ENCODE data around the gene JADE1.
A peak's percentile ranks its signal among the peaks of the same experiment; 100 is the strongest.

JADE1 gene

DNA sequence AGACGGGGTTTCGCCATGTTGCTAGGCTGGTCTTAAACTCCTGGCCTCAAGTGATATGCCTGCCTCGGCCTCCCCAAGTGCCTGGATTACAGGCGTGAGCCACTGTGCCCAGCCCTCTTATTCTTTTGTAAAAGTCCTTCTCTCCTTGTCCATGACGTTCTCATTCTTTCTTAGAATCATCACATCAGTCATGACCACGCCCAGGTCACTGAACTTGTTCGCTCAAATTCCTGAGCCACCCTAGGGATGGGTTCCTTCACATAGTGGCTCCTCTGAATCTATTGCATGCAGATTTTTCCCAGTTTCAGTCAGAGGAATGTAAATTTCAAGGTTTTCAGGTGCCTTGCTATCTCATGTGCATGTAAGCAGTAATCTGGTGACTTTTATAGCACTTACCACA is 15.7 kb downstream of the JADE1 start:
- Histone ChIP-seq H3K9me3 (ENCODE audit: control insufficient read depth, low read length) (no peaks in the 10 kb centered on the region), H3K27me3 (ENCODE audit: control insufficient read depth in 1 of 2, insufficient read depth in 1 of 2, low read length in 2 of 2) (no peaks in the 10 kb centered on the region), H2BK12ac (ENCODE audit: low read length in 2 of 2) (peak overlapping the region; percentile 54 to 61), H3K18ac (ENCODE audit: low read depth in 1 of 2, low read length in 2 of 2) (peak overlapping the region in 1 of 2 experiments; percentile 52), H3K4me3 (ENCODE audit: insufficient read depth in 1 of 2, low read depth in 1 of 2, low read length in 2 of 2) (no peak overlapping the region), H2BK120ac (ENCODE audit: low read depth, low read length) (no peak overlapping the region), H2BK5ac (ENCODE audit: low read depth, low read length, poor library complexity, severe bottlenecking) (no peak overlapping the region), H4K91ac (ENCODE audit: low read length) (no peak overlapping the region), H3K27ac (ENCODE audit: low read length, poor library complexity, severe bottlenecking) (peak overlapping the region; percentile 12), H2AK5ac (ENCODE audit: low read length, severe bottlenecking) (peak overlapping the region; percentile 42), H4K8ac (ENCODE audit: low read length) (no peak overlapping the region), H3K79me1 (replicated peaks; ENCODE audit: low read length, poor library complexity, severe bottlenecking) (no peaks in the 10 kb centered on the region), H3K9ac (ENCODE audit: low read length) (no peak overlapping the region), H3K36me3 (ENCODE audit: control insufficient read depth in 1 of 2, insufficient read depth in 2 of 2, low read depth in 1 of 2, low read length in 2 of 2) (peaks cover 0 to 8% of the 10 kb centered on the region in 2 experiments), H3K4ac (ENCODE audit: low read depth in 1 of 2, low read length in 2 of 2) (peak overlapping the region in 1 of 2 experiments; percentile 49), H3K4me2 (ENCODE audit: low read length, poor library complexity, severe bottlenecking) (no peak overlapping the region), H3K4me1 (ENCODE audit: control insufficient read depth, insufficient read depth, low read depth, low read length) (peaks cover 18% of the 10 kb centered on the region), H2AFZ (ENCODE audit: low read depth, low read length) (no peak overlapping the region), H2BK15ac (ENCODE audit: low read depth, poor library complexity, severe bottlenecking) (no peak overlapping the region), H3K23ac (ENCODE audit: low read length in 2 of 2) (no peak overlapping the region), H3K14ac (ENCODE audit: low read length in 2 of 2) (no peak overlapping the region)
- WGBS: 84% methylated on average over 7 of the region's 7 CpGs
- DNase-seq: no peak

DNA sequence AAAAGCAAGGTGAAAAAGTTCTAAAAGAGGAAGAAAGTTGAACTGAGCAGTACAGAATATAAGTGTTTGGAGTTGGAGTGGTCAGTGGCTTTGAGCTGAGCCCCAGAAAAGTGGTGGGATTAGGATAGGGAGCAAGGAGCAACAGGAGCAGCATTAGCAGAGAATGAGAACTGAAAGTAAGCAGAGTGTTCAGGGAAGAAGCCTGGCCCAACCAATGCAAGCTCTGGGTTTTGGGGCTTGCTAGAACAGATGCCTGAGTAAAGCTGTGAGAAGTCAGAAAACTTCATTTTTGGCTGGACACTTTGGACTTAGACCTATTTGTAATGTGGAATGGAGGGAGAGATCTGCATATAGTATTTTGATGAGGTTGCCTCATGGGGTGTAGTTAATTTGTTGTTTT is 17.8 kb downstream of the JADE1 start:
- Histone ChIP-seq H2BK120ac (ENCODE audit: low read depth, low read length) (no peak overlapping the region), H3K27ac (ENCODE audit: low read length, poor library complexity, severe bottlenecking) (no peak overlapping the region), H3K27me3 (ENCODE audit: control insufficient read depth in 1 of 2, insufficient read depth in 1 of 2, low read length in 2 of 2) (no peaks in the 10 kb centered on the region), H3K79me1 (replicated peaks; ENCODE audit: low read length, poor library complexity, severe bottlenecking) (no peaks in the 10 kb centered on the region), H3K4me2 (ENCODE audit: low read length, poor library complexity, severe bottlenecking) (no peak overlapping the region), H3K4me1 (ENCODE audit: control insufficient read depth, insufficient read depth, low read depth, low read length) (peaks cover 16% of the 10 kb centered on the region), H3K9ac (ENCODE audit: low read length) (no peak overlapping the region), H3K23ac (ENCODE audit: low read length in 2 of 2) (no peak overlapping the region), H3K4me3 (ENCODE audit: insufficient read depth in 1 of 2, low read depth in 1 of 2, low read length in 2 of 2) (no peak overlapping the region), H2BK5ac (ENCODE audit: low read depth, low read length, poor library complexity, severe bottlenecking) (no peak overlapping the region), H3K18ac (ENCODE audit: low read depth in 1 of 2, low read length in 2 of 2) (no peak overlapping the region), H2BK12ac (ENCODE audit: low read length in 2 of 2) (no peak overlapping the region), H4K8ac (ENCODE audit: low read length) (no peak overlapping the region), H2AFZ (ENCODE audit: low read depth, low read length) (no peak overlapping the region), H3K36me3 (ENCODE audit: control insufficient read depth in 1 of 2, insufficient read depth in 2 of 2, low read depth in 1 of 2, low read length in 2 of 2) (peaks cover 5 to 10% of the 10 kb centered on the region in 2 experiments), H4K91ac (ENCODE audit: low read length) (no peak overlapping the region), H3K9me3 (ENCODE audit: control insufficient read depth, low read length) (no peaks in the 10 kb centered on the region), H3K14ac (ENCODE audit: low read length in 2 of 2) (no peak overlapping the region), H2BK15ac (ENCODE audit: low read depth, poor library complexity, severe bottlenecking) (no peak overlapping the region), H2AK5ac (ENCODE audit: low read length, severe bottlenecking) (no peak overlapping the region), H3K4ac (ENCODE audit: low read depth in 1 of 2, low read length in 2 of 2) (peak overlapping the region in 1 of 2 experiments; percentile 50)
- peak; percentile 37 for DNase-seq

- peak; percentile 30 for DNase-seq
- Histone ChIP-seq H3K14ac (ENCODE audit: low read length in 2 of 2) (no peak overlapping the region), H2BK5ac (ENCODE audit: low read depth, low read length, poor library complexity, severe bottlenecking) (no peak overlapping the region), H3K79me1 (replicated peaks; ENCODE audit: low read length, poor library complexity, severe bottlenecking) (no peaks in the 10 kb centered on the region), H2BK120ac (ENCODE audit: low read depth, low read length) (no peak overlapping the region), H3K27ac (ENCODE audit: low read length, poor library complexity, severe bottlenecking) (peak overlapping the region; percentile 46), H3K18ac (ENCODE audit: low read depth in 1 of 2, low read length in 2 of 2) (no peak overlapping the region), H3K4me1 (ENCODE audit: control insufficient read depth, insufficient read depth, low read depth, low read length) (peaks cover 17% of the 10 kb centered on the region), H2AK5ac (ENCODE audit: low read length, severe bottlenecking) (no peak overlapping the region), H2BK12ac (ENCODE audit: low read length in 2 of 2) (no peak overlapping the region), H3K36me3 (ENCODE audit: control insufficient read depth in 1 of 2, insufficient read depth in 2 of 2, low read depth in 1 of 2, low read length in 2 of 2) (peaks cover 28 to 38% of the 10 kb centered on the region in 2 experiments), H3K9ac (ENCODE audit: low read length) (peak overlapping the region; percentile 46), H2AFZ (ENCODE audit: low read depth, low read length) (no peak overlapping the region), H3K9me3 (ENCODE audit: control insufficient read depth, low read length) (no peaks in the 10 kb centered on the region), H3K4ac (ENCODE audit: low read depth in 1 of 2, low read length in 2 of 2) (no peak overlapping the region), H3K4me3 (ENCODE audit: insufficient read depth in 1 of 2, low read depth in 1 of 2, low read length in 2 of 2) (no peak overlapping the region), H2BK15ac (ENCODE audit: low read depth, poor library complexity, severe bottlenecking) (no peak overlapping the region), H4K91ac (ENCODE audit: low read length) (no peak overlapping the region), H4K8ac (ENCODE audit: low read length) (no peak overlapping the region), H3K27me3 (ENCODE audit: control insufficient read depth in 1 of 2, insufficient read depth in 1 of 2, low read length in 2 of 2) (no peaks in the 10 kb centered on the region), H3K4me2 (ENCODE audit: low read length, poor library complexity, severe bottlenecking) (peak overlapping the region; percentile 33), H3K23ac (ENCODE audit: low read length in 2 of 2) (no peak overlapping the region)
- 41% methylated on average over 2 of the region's 5 CpGs for WGBS
Observed at GRCh38 chr4:128830906-128831503, 21.5 kb downstream of the JADE1 start.

GRCh38 chr4:128831531-128832242 is 22.2 kb downstream of the JADE1 start:
- H2BK15ac ChIP-seq (ENCODE audit: low read depth, poor library complexity, severe bottlenecking): no peak overlapping the region
- peak overlapping the region; percentile 46 for H3K27ac ChIP-seq (ENCODE audit: low read length, poor library complexity, severe bottlenecking)
- H3K23ac ChIP-seq (ENCODE audit: low read length in 2 of 2): no peak overlapping the region
- H2BK5ac ChIP-seq (ENCODE audit: low read depth, low read length, poor library complexity, severe bottlenecking): no peak overlapping the region
- peaks cover 13% of the 10 kb centered on the region for H3K4me1 ChIP-seq (ENCODE audit: control insufficient read depth, insufficient read depth, low read depth, low read length)
- H3K9me3 ChIP-seq (ENCODE audit: control insufficient read depth, low read length): no peaks in the 10 kb centered on the region
- peak overlapping the region; percentile 49 for H3K4me2 ChIP-seq (ENCODE audit: low read length, poor library complexity, severe bottlenecking)
- H4K8ac ChIP-seq (ENCODE audit: low read length): peak overlapping the region; percentile 21
- H3K4me3 ChIP-seq (ENCODE audit: insufficient read depth in 1 of 2, low read depth in 1 of 2, low read length in 2 of 2): no peak overlapping the region
- no peak overlapping the region for H2AK5ac ChIP-seq (ENCODE audit: low read length, severe bottlenecking)
- peak overlapping the region; percentile 46 for H3K9ac ChIP-seq (ENCODE audit: low read length)
- H2BK12ac ChIP-seq (ENCODE audit: low read length in 2 of 2): no peak overlapping the region
- no peak overlapping the region for H2BK120ac ChIP-seq (ENCODE audit: low read depth, low read length)
- H4K91ac ChIP-seq (ENCODE audit: low read length): no peak overlapping the region
- H3K14ac ChIP-seq (ENCODE audit: low read length in 2 of 2): no peak overlapping the region
- no peak overlapping the region for H2AFZ ChIP-seq (ENCODE audit: low read depth, low read length)
- no peaks in the 10 kb centered on the region for H3K27me3 ChIP-seq (ENCODE audit: control insufficient read depth in 1 of 2, insufficient read depth in 1 of 2, low read length in 2 of 2)
- peaks cover 30 to 38% of the 10 kb centered on the region in 2 experiments for H3K36me3 ChIP-seq (ENCODE audit: control insufficient read depth in 1 of 2, insufficient read depth in 2 of 2, low read depth in 1 of 2, low read length in 2 of 2)
- peak; percentile 71 for DNase-seq
- 42% methylated on average over 8 of the region's 8 CpGs for WGBS
- H3K4ac ChIP-seq (ENCODE audit: low read depth in 1 of 2, low read length in 2 of 2): no peak overlapping the region
- H3K18ac ChIP-seq (ENCODE audit: low read depth in 1 of 2, low read length in 2 of 2): peak overlapping the region in 1 of 2 experiments; percentile 61
- H3K79me1 ChIP-seq (replicated peaks; ENCODE audit: low read length, poor library complexity, severe bottlenecking): no peaks in the 10 kb centered on the region
